Measurements from ENCODE around the gene UPF1.
"Not testable (repeated sequence)": the region's sequence is repeated elsewhere in the genome, so short reads cannot be mapped to it uniquely, and the experiment has no call there.

The UPF1 gene

DNA sequence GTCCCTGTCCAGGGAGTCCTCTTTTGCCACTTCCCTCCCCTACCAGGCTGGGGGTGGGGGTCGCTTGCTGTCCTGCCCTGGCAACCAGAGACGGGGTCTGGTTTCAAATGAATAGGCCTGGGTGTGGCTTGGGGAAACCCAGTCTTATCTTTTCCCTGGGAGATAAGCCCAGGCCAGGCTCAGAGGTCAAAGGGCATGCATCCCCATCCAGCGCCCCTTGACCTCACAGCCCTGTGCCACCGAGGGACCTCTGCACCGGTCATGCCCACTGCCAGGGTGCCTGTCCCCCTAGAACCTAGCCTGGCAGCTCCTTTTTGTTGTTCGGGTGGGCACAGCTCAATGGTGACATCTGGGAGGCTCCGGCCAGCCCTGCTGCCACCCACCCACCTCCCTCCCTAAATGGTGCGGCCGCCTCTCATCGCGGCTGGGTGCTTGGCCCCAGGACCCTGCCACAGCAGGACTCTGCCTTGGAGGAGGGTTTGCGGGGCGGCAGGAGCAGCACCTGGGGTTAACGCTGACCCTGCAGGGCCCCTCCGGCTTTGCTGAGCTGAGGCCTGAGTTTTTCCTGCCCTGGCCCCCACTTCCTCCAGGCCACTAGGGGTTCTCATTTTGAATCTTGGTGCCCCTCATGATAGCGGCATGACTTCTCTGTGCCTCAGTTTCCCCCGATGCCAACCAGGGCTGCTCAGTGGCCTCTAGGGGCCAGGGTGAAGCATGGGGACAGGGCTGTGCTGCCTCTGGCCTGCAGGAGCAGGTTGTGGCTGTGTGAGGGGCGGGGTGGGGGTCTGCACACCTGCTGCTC lies 67.0 kb downstream of the UPF1 start:
- DNase-seq (ENCODE audit: low spot score): no peak

DNA sequence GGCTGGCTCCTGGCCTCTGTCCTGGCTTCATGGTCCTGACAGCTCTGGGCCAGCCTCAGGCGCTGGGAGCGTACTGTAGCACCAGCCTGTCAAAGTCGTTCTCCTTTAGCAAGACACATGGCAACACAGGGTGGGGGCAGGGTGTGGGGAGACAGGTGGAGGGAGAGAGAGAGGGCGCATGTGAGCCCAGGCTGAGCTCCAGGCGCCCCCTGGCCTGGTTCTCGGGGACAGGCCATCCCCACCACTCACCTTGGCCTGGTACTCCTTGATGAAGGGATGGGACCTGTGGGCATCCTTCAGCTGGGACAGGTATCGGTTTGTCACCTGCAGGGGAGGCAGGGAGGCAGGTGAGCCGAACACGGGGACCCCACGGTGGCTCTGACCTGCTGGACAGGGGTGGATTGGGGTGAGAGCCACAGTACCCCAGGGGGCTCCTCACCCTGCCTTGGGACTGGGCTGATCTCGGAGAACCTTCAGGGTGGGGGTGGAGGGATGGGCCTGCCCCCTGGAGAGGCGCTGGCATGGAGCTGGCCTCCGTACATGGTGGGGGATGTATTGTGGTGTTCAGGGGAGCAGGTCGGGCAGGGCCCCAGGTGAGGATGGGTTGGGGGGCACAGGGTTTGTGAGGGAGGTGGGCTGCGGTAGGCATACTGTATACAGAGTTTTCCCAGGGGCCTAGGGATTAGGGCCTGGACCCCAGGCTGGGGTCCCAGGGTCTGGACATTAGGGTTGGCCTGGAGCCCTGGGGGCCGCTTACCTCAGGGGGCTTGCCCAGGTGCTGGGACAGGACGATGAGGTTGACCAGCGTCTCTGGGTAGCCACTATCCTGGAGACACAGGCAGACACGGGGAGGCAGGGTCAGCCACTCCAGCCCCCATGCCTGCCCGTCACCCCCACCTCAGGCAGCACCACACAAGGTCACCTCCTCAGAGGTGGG lies 68.1 kb downstream of the UPF1 start:
- DNase-seq (ENCODE audit: low spot score): no peak

DNA sequence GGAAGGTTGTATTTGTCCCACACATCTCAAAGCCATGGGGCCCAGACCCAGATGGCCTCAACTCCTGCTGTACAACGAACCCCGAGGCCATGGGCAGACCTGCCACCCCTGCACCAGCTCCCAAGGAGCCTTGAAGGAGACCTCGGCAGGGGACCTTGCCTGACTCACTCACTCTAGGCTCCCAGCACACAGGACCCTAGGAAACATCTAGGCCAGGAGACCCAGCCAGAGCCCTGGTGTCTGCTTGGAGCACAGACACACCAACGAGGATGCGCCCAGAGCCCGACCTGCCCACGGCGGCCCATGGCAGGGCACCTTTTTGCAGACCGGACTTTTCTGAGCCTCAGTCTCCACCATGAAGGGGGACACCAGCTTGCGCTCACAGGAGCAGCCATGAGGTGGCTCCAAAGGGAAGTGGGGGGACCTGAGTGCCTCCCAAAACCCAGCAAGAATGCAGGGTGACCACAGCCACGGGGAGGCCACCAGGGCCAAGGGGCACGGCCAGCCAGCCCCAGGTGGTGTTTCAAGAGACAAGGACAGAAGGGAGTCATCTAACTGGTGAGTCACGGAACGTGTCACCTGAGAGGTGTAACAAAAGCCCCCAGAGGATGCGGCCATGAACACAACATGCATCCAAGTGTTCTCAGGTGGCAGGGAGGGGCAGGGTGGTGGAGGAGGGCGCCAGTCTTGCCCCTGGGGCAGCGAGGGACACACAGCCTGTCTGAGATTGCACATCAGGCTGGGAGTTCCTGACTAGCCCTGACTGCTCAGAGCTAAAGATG lies 69.1 kb downstream of the UPF1 start:
- no peak for DNase-seq (ENCODE audit: low spot score)

DNA sequence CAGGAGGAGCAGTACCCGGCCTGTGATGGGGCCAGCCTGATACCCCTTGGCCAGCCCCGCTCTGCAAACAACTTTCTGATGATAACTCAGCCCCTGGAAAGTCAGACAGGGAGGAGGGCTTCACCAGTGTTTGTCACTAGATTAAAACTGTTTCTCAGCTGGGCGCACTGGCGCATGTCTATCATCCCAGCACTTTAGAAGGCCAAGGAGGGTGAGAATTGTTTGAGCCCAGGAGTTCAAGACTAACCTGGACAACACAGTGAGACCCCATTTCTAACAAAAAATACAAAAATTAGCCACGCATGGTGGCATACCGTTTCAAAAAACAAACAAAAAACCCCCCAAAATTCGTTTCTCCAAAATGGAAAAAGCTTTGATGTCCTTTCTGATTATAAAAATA lies 69.7 kb downstream of the UPF1 start:
- no peak for DNase-seq (ENCODE audit: low spot score)

DNA sequence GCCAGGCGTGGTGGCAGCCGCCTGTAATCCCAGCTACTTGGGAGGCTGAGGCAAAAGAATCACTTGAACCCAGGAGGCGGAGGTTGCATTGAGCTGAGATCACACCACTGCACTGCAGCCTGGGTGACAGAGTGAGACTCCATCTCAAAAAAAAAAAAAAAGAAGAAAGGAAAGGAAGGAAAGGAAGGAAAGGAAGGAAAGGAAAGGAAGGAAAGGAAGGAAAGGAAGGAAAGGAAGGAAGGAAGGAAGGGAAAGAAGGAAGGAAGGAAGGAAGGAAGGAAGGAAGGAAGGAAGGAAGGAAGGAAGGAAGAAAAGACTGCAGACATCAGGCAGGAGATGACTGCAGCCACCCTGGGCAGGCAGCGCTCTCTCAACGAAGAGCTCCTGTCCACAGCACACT lies 70.8 kb downstream of the UPF1 start:
- not testable (repeated sequence) for DNase-seq (ENCODE audit: low spot score)

DNA sequence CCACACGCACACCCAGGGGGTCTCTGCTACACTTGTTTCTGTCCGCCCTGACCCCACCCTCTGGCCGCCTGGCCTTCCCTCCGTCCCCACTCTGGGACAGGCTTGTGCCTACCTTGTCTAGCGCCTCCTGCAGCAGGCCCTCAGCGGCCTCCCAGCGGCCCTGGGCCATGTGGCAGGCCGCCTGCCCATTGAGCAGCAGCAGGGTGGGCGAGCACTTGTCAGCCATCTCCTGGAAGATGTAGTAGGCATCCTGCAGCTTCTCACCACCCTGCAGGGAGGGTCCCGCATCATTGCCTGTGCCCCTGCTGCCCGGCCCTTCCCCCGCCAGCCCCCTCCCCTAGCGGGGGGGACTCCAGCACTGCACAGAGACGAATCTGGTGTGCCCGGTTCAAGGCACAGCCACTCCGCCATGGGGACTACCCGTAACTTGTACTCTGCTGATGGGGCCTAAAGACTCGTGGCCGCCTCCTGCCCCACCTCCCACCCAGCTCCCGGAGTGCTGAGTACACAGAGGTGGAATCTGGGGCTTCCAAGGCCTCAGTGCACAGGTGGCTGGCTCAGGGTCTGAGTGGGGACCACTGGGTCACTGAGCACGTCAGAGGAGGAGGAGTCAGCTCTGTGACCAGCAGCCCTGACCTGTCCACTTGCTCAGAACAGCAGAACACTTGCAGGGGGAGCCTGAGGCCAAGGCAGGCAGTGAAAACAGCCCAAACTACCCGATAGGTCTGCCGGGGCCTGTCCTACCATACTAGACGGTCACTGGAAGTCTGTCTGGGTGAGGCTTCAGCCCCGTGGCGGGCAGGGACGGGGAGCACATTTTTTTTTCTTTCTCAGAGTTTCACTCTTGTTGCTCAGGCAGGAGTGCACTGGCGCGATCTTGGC lies 71.6 kb downstream of the UPF1 start:
- DNase-seq (ENCODE audit: low spot score): no peak

DNA sequence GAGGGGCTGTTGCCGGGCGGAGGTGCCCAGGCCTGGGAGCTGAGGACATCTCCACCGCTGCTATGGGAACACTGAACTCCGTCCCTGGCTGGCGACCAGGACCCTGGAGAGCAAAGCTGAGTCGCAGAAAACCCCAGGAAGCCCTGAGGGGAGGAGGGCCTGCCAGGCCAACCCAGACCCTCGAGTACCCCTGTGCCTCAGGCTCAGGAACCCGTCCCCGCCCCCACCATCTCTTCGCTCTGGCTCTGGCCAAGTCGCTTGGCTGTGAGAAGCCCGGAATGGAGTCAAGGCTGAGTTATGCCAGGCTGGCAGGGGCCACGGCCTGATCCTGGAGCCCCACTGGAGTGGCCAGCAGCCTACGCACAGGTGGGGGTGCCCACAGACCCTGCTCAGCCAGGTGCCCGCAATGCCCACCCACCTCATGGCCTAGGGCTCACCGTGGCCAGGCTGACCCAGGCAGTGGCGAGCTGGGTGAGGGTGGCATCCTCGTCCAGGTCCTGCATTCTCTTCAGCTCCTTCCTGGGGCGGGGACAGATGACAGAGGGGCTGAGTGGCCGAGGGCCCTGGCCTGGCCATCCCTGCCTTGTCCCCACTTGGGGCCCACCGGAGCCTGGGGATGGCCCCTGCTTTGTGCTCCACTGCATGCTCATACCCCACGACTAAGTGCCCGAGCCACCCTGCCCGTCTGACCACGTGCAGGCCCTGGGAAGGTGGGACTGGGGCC lies 72.7 kb downstream of the UPF1 start:
- DNase-seq (ENCODE audit: low spot score): no peak

DNA sequence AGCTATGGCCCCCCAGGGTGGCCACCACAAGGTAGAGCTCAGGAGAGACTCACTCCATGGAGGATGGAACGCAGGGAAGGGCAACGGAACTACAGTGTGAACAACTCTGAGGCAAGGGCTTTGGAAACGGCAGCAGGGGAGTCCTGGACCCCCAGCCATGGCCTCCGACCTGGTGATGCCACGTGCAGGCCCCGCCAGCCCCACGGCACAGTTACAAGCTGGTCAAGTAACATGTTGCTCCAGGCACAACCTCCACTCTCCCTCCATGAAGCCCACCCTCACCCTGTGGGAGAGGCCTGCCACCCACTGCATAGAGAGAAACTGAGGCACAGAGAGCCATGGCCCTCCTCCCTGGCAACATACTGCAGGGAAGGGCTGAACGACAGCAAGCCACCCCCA lies 73.3 kb downstream of the UPF1 start:
- no peak for DNase-seq (ENCODE audit: low spot score)

DNA sequence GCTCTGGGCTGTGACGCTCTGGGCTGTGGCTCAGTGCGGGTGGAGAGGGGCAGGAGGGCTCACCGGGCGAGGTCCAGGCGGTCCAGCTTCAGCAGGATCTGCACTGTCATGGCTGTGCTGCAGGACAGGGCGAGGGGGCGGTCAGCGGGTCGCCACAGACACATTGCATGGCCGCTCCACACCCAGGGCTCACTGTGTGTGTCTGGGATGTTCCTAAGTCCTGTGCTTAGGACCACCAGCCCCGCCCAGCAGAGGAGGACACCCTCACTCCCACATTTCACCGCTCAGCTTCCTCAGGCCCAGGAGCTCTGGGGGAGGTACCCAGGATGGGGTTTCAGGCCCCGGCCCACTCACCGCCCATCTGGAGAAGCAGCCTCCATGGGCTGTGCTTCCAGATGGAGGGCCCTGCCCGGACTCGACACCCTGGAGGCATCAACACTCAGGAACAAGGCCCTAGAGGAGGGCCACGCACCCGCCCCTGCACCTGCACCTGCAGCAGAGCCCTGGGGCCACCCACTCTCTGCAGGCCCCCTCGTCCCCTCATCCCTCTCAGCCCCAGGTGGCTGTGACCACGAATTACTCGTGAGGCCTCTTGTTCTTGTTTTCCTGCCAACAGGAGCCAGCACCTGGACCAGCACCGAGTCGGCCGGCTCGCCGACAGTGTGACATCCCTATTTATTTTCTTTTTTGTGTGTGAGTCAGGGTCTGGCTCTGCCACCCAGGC lies 73.9 kb downstream of the UPF1 start:
- no peak for DNase-seq (ENCODE audit: low spot score)

DNA sequence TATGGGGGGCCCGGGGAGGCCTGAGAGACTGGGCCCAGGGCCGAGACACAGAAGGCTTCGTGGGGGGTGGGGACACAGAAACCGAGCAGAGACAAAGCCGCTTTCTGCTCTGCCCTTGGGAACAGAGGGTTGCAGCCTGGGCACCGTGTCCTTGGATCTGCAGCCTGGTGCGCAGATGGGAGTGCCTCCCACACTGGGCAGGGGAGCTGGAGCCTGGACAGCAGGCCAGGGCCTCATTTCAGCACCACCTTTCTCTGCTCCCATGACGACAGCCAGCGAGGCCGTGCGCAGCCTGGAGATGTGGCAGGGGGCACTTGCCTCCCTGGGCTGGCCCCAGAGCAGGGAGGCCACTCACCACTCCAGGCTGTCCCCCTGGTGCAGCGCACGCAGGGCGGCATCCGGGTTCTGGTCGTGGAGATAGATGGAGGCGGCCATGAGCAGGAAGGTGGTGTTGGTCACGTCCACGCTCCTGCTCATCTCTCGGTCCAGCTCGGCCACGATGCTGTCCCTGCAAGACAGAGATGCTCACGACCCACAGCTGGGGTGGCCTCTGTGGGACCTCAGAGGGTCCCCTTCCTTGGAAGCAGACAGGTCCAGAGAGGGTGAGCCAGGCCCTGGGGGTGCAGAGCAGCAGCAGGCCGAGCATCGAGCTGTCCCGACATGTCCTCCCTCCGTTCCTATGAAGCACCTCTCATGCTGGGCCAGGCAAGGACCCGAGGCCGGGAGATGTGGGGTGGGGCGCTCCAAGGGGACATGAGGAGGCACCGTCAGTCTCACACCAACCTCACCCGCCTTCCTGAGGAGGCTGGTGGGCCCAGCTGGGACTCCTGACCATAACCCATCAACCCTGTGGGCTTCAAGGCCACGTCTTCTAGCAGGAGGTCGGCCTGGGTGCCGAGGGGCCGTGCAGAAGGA lies 75.1 kb downstream of the UPF1 start:
- DNase-seq (ENCODE audit: low spot score): no peak

DNA sequence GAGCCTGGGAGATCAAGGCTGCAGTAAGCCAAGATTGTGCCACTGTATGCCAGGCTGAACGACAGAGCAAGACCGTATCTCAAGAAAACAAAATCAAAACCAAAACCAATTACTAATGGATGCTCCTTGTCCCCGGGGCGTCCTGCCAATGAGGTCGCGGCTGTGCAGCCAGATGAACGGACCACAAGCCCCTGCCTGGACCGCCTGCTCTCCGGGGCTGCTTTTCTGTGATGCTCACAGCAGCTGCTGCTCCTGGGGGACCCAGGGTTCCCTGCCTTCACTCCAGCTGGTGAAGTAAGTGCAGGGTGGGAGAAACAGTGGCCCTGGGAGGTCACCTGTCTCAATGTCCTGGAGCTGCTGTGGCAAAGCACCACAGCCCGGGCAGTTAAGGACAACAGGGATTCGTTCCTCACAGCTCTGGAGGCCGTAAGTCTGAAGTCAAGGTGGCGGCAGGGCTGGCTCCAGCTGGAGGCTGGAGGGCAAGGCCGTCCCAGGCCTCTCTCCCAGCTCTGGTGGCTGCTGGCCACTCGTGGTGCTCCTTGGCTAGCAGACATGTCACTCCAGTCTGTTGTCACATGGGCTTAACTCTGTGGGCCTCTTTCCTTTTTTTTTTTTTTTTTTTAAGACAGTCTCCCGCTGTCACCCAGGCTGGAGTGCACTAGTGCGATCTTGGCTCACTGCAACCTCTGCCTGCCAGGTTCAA lies 77.3 kb downstream of the UPF1 start:
- DNase-seq (ENCODE audit: low spot score): no peak

DNA sequence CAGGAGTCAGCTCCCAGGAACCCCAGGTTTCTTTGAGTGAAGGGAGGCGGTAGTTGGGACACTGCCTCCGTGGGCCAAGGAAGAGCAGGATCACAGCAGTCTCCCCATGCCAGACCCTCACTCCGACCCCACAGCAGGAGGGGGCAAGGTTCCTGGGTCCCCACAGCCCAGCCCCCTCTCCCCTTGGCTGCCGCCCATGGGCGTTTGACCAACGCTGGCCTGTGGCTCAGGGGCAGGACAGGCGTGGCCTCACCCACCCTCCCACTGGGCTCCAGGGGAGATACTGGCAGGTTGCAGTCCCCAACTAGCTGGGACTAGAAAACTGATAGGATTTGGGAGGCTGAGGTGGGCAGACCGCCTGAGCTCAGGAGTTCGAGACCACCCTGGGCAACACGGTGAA lies 78.3 kb downstream of the UPF1 start:
- no peak for DNase-seq (ENCODE audit: low spot score)

DNA sequence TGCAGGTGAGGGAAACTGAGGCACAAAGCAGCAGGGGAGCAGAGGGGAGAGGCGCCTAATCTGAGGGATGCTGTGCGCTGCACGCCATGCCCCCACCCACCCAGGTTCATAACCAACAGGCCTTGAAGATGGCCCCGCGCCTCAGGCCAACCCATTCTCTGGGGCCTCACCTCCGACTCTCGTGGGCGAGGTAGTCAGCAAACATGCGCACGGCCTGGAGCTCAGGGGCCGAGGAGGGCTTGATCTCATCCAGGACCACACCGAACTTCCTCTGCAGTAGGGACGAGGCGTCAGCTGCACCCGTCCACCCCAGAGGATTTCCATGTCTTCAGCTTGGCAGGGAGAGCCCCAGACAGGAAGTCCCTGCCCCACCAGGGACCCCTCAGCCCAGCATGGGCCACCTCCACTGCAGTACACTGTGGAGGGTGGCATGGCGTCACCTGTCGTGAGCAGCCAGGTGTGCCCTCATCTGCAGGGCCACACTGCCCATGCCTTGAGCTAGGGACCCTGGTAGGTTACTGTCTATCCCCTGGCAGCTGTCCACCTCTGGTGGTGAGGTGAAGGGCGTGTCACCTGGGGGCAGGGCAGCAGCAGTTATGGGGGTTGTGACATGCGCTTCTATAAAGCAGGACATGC lies 79.2 kb downstream of the UPF1 start:
- DNase-seq (ENCODE audit: low spot score): no peak

DNA sequence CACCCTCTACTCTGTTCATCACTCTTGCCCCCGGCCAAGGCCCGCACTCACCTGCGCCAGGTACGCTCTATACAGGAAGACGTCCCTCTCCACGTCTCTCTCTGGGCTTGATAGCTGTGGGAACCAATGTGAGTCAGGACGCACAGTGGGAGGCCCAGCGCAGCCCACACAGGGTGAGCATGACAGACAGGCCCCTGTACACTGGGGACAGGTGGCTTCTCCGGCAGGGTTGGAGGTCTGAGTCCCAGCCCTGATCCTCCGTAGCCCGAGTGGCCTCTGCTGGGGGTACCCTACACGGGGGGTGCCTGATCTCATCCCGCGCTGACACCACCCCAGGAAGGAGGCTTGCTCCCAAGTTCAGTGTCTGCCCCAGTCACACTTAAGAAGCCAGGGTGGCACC lies 81.2 kb downstream of the UPF1 start:
- no peak for DNase-seq (ENCODE audit: low spot score)

DNA sequence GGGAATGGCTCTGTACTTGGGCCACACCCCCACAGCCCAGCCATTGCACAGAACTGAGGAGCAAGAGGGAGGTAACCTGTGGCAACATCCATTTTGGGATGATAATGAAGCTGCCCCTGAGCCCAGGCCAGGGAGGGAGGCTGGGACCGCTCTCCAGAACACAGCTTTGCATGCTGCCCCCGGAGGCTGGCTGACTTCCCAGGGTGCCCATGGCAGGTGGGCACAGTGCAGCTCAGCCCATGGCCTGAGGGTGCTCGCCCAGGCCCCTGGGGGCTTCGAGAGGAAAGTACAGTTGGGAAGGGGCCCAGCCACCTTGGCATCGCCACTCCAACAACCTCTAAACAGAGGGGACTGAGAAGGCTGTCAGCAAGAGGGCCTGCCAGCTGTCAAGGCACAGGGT lies 81.7 kb downstream of the UPF1 start:
- no peak for DNase-seq (ENCODE audit: low spot score)

DNA sequence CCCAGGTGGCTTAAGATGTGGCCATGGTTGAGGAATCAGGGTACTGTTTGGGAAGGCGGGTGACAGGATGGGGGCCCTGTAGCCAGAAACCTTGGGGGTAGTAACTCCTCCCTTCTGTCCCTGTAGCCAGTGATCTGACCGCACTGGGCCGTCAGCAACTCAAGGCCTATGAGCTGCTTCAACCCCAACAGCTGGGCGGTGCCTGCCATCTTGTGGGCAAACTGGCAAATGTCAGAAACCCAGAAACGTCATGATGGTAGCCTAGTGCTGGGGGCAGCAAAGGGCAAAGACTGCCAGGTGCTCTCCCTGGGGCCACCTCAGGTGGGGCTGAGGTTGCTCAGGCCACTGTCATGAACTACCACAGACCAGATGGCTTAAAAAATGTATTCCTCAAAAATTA lies 83.9 kb downstream of the UPF1 start:
- no peak for DNase-seq (ENCODE audit: low spot score)

DNA sequence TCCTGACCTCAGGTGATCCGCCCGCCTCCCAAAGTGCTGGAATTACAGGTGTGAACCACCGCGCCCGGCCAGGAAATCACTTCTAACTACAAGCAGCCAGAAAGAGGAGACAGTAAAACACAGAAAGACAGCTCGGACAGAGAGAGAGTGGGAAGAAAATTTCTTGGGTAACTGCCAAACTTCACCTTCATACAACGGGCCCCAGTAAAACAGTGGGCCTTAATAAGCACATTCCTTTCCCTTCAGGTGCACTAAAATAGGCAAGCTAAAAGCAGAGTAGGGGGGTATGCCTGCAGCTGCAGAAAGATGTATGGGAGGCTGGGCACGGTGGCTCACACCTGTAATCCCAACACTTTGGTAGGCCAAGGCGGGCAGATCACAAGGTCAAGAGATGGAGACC lies 85.8 kb downstream of the UPF1 start:
- DNase-seq (ENCODE audit: low spot score): not testable (repeated sequence)

Measured in LoVo (cell line).